Ureter (tissue), 1 donor: ENCODE data around the gene ZNF638. TPM values are rescaled to one million over a fixed set of nuclear protein-coding genes. Genes with fewer than 3 reads are reported as not detected.

Source experiments
- DNase-seq: peaks from one replicate; pipeline ENCODE4 v3.0.0-alpha.2; 2020; ENCODE audit warnings: low spot score
- total RNA-seq: library from RNA; stranded (reverse); gene quantifications from one replicate; pipeline ENCODE4 v1.2.4, GENCODE V29; 2023
- donor health status: DM: yes; HTN: yes; CAD: no.

The ZNF638 gene
- total RNA-seq, 1 donor from 2014 or later: 209 TPM

DNA sequence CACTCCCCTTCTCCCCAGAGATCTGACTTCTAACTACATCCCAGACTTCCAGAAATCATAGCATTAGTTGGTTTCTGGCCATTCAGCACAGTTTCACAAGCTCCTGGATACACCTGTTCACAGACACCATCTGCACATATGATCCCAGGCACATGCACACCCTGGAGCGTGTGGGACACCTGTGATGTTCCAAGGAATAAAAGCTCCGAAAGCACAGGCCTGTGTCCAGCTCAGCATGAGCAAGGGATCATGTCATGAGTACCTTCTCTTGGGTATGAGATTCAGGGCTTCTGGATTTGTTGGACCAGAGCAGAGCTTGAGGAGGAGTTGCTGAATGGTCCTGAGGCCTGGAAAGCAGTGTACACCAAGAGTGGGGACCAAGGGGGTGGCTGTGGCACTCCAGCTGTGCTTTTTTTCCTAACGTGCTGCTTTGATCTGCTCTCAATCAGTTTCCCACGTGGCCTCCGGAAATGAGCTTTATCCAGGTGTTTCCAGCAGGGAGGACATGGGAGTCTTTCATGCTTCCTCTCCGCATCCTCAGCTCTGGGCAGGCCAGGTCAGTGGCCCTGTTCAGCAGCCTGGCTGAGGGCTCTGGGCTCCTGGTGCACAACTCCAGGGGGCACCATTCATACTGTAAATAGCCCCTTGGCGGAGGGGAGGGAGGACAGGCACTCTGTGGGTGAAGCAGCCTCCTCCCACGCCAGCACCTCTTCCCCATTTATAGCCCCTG lies 123.6 kb downstream of the ZNF638 start:
- DNase-seq: no peak

- peak; percentile 59 for DNase-seq
Observed at GRCh38 chr2:71455741-71456569, 124.4 kb downstream of the ZNF638 start.

GRCh38 chr2:71456617-71457016 lies 125.0 kb downstream of the ZNF638 start:
- no peak for DNase-seq

DNA sequence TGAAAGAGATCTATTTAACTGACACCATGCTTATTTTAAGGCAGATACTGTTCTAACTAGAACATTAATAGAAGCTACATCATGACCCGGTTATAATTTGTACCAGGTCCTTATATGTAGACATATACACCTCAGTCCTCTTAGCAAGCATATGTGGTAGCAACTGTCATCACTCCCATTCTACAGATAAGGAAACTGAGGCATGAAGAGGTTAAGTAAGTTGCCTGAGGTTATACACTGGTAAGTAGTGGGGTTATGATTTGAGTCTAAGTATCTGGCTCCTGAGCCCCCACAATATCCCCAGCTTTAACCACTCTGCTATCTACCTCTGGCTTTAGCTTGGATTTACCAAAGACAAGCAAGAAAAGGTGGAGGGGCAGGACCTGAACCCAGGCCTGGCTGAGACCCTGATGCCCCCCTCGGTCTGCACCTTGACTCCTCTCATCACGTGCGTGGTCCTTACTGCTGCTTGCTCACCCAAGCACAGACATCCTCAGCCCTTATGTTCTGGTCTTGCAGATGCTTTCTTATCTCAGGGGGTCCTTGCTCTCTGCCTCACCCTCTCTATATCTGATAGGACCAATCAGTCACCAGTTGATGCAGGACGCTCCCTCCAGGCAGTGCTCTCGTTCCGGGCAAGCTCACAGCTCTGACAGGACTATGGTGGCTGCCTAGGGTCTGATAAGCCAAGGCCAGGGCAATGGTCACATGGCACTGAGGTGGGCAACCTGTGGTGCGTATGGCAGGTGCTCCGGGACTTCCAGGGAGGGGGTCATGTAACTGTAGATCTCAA lies 125.7 kb downstream of the ZNF638 start:
- no peak for DNase-seq

- no peak for DNase-seq
Observed at GRCh38 chr2:71457923-71458322, 126.3 kb downstream of the ZNF638 start.

DNA sequence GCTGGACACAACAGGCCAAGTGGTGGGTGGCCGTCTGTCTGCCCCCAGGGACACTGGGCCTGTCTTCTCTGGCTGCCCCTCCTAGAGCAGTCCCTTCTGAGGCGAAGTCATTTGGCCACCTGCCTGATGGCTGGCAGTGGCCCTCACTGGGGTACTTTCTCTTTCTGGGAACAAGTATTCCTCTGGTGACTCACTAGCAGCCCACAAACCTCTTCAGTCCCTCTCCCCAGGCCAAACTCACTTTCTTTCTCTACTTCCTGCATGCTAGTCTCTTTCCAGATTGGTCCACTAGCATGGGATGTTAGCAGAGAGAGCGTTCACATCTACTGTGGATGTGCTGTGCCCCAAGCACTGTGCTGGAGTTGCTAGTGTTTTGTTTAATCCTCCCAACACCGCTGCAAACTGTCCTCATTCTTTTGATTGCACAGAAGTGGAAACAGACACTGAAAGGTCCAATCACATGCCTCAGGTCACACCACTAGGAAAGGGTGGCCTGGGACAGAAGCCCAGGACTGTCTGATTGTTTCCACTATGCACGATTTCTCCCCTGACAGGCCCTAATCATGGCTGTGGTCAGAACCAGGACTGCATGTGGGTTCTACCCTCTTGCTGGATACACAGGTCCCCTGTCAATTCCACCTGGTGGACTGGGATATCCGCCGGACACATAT lies 127.0 kb downstream of the ZNF638 start:
- DNase-seq: peak; percentile 30

- DNase-seq: peak; percentile 22
Observed at GRCh38 chr2:71459084-71459431, 127.5 kb downstream of the ZNF638 start.

DNA sequence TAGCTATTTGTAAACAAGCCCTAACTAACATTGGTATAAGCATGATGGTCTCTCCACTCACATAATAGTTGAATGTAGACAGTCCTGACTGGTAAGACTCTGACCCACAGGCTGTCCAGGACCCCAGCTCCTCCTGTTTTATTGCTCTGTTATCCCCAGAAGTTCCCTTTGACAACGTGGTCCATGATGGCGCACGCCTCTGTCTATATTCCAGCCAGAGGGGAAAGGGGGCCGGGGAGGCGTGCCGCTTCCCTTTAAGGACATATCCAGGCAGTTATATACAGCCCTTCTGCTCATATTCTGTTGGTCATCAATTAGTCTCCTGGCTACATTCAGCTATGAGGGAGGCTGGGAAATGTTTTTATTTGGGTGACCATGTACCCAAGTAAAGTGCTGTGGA lies 128.5 kb downstream of the ZNF638 start:
- DNase-seq: peak; percentile 15

GRCh38 chr2:71460595-71461303 lies 129.2 kb downstream of the ZNF638 start:
- DNase-seq: peak; percentile 36

- peak; percentile 27 for DNase-seq
Observed at GRCh38 chr2:71461304-71461671, 129.7 kb downstream of the ZNF638 start.

- DNase-seq: peak; percentile 36
Observed at GRCh38 chr2:71462056-71462605, 130.5 kb downstream of the ZNF638 start.

DNA sequence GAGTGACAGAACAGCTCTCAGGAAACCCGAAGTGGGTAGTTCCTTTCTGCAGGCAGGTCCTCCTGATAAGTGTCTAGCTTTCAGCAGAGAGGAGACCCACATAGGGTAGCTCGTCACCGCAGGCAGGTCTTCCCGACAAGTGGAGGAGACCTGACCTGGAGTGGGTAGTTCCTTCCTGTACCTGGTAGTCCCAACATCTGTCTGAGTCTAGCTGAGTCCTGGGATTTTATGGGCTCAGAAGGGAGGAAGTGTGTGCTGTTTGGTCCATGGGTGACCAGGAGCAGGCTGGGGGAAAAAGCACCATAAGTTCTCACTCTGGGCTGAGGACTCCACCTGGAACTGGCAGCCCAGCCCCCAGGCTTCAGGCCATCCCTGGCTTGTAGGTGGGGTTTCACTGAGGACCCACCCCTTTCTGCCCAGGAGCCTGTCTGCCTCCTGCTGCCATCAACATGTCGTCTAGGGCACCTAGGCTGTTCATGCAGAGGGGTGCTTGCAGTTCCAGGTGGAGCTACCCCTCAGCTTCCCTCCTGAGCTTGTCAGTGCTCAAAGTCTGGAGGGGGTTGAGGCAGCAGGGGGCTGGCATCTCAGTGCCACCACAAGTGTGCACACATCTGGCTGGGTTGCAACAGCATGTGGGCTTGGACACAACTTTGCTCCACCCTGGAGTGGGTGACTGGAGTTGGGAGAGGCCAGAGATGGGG lies 131.2 kb downstream of the ZNF638 start:
- DNase-seq: peak; percentile 30

DNA sequence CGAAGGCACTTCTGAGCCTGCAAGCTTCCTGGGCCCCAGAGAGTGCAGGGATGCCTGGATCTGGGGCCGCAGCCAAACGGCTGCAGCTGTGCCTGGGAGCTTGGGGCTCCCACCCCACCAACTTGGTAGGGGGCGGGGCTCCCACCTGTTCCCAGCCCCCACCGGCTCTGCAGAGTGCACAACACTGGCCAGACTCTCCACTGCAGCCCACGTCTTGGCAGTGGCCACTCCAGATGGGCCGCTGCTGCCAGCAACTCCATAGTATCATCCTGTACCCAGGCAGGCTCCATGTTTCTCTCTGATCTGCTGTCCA lies 131.7 kb downstream of the ZNF638 start:
- peak; percentile 22 for DNase-seq

DNA sequence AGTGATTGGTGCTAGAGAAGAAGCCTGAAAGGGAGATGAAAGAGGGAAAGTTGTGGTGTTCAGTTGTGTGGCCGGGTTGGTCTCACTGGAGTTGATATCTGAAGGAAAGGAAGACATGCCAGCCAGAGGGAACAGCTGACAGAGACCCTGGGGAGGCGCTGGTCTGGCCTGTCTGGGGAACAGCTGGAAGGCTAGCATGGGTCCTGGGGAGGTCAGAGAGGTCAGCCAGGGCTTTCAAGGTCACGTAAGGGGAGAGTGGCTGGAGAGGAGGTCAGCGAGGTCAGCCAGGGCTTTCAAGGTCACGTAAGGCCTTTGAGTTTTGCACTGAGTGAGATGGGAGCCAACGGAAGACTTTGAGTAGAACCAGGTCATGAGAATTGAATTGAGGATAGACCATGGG lies 132.8 kb downstream of the ZNF638 start:
- DNase-seq: no peak

DNA sequence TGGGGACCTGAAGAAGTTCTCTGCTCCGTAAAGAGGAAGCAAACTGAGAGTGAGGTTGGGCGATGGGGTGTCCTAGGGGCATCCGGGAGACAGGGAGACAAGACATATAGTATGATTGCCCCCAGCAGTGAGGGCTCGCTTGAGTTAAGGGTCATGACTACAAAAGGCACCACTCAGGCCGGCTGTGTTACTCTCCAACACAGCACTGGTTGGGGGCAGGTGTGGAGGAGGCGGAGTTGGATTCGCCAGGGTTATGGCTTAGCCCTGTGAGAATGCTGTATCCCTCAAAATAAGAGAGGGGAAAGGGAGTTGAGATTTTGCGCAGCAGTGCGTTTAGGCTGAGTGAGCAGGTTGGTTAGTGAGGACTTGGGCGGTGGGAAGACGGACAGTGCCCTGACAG lies 133.8 kb downstream of the ZNF638 start:
- DNase-seq: no peak

GRCh38 chr2:71465961-71466300 lies 134.3 kb downstream of the ZNF638 start:
- no peak for DNase-seq

GRCh38 chr2:71466301-71467179 lies 135.0 kb downstream of the ZNF638 start:
- DNase-seq: no peak

DNA sequence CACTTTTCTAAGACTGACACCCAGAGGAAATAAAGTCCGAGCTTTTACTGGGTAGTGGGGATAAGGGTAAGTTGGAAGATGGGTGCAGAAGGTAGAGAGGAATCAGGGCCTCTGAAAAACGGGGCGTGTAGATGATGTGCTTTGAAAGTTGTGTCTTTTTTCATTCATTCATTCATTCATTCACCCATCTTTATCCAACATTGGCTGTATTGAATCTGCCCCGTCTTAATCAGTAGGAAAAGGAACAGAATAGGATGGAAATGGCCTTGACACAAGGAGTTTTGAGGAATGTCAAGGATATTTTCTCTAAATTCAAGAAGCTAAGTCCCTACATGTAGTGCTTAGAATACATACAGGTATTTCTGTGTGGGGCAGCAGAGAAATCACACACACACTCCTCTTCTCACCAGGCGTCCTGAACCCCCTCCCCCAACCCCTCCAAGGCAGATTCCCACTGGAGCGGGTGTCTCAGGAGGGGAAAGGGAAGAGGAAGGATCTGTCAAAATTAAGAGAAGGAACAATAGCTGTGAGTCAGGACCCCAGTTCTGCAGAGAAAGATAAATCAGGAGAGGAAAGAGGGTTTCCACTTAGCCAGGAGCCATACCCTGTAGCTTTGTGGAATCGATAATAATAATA lies 135.7 kb downstream of the ZNF638 start:
- no peak for DNase-seq
